SK-N-SH (cell line): Measurements from ENCODE around the gene SH3D19.

Experiments
- CHD2 ChIP-seq: fragments of 150-350 bp; IDR thresholded peaks from 2 replicates; pipeline ENCODE4 v1.6.1; 2018; ENCODE audit warnings: low read length; ENCODE audit not compliant: partially characterized antibody
- CTCF ChIP-seq: fragments of 200-600 bp; sonication (generic); IDR thresholded peaks from 2 replicates; pipeline ENCODE4 v1.6.1; 2017; ENCODE audit warnings: antibody characterized with exemption, mild to moderate bottlenecking, moderate library complexity
- EP300 ChIP-seq, 2 experiments: IDR thresholded peaks; 2 replicates each; pipeline versions ENCODE4 v1.4.0 to v1.6.1; 2012; ENCODE audit warnings: borderline replicate concordance in 1 of 2, low read depth in 1 of 2, low read length in 1 of 2
- FOXJ3 ChIP-seq: sonication (generic); formaldehyde crosslinking; IDR thresholded peaks from 2 replicates; pipeline ENCODE4 v1.5.1; 2020; ENCODE audit warnings: mild to moderate bottlenecking, missing genetic modification reagents
- GABPA ChIP-seq: IDR thresholded peaks from 2 replicates; pipeline ENCODE4 v1.4.0; 2012; ENCODE audit warnings: low read depth, mild to moderate bottlenecking
- NRF1 ChIP-seq: IDR thresholded peaks from 2 replicates; pipeline ENCODE4 v1.6.1; 2012; ENCODE audit warnings: low read depth, mild to moderate bottlenecking, low read length
- PBX3 ChIP-seq: IDR thresholded peaks from 2 replicates; pipeline ENCODE4; 2012
- POLR2AphosphoS5 ChIP-seq: IDR thresholded peaks from 2 replicates; pipeline ENCODE4 v1.6.1; 2012; ENCODE audit warnings: low read depth, low read length
- RAD21 ChIP-seq: IDR thresholded peaks from 2 replicates; pipeline ENCODE4 v1.6.1; 2012; ENCODE audit warnings: mild to moderate bottlenecking, low read length
- REST ChIP-seq: IDR thresholded peaks from 2 replicates; pipeline ENCODE4 v1.6.1; 2012; ENCODE audit warnings: mild to moderate bottlenecking, low read depth, low read length, moderate library complexity
- SIN3A ChIP-seq: IDR thresholded peaks from 2 replicates; pipeline ENCODE4 v1.6.1; 2012; ENCODE audit warnings: low read depth, mild to moderate bottlenecking, low read length, moderate library complexity, borderline replicate concordance
- TAF1 ChIP-seq: IDR thresholded peaks from 2 replicates; pipeline ENCODE4 v1.6.1; 2012; ENCODE audit warnings: low read depth, mild to moderate bottlenecking, low read length, moderate library complexity, borderline replicate concordance
- TCF12 ChIP-seq: IDR thresholded peaks from 2 replicates; pipeline ENCODE4 v1.4.0; 2012
- YY1 ChIP-seq: IDR thresholded peaks from 2 replicates; pipeline ENCODE4 v1.4.0; 2012; ENCODE audit warnings: low read depth, mild to moderate bottlenecking

GRCh38 chr4:151322570-151322969 lies 2.8 kb downstream of the SH3D19 start:
- TF ChIP-seq EP300 (IDR thresholded peaks at IDR 0.05; ENCODE audit: borderline replicate concordance in 1 of 2, low read depth in 1 of 2, low read length in 1 of 2), result no peak
- TF ChIP-seq REST, result no peak
- no peak for TF ChIP-seq FOXJ3 (CRISPR knock-in tag)
- TF ChIP-seq RAD21, result no peak
- no peak for TF ChIP-seq SIN3A
- TF ChIP-seq CTCF, result no peak
- TF ChIP-seq GABPA, result no peak
- no peak for TF ChIP-seq TCF12
- TF ChIP-seq POLR2AphosphoS5, result no peak
- no peak for TF ChIP-seq YY1
- no peak for TF ChIP-seq CHD2
- no peak for TF ChIP-seq TAF1
- TF ChIP-seq PBX3, result no peak
- TF ChIP-seq NRF1, result no peak
